ENCODE data around the gene OPRD1.
"Not testable (repeated sequence)": the region's sequence is repeated elsewhere in the genome, so short reads cannot be mapped to it uniquely, and the experiment has no call there.

The OPRD1 gene

DNA sequence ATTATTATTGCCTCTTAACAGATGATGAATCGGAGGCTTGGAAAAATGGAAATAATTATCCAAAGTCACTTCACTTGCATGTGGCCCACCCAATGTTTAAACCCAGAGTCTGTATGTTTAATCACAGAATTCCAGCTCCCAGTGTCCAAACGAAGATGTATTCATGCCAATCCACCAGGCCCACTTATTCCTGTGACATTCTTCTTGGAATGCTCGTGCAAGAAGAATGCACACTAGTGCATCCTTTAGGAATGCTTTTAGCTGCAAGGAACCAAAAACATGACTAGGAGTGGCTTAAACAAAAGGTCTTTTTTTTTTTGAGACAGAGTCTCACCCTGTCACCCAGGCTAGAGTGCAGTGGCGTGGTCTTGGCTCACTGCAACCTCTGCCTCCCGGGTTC, 8.9 kb upstream of the OPRD1 start:
- no peak for DNase-seq

GRCh38 chr1:28803662-28804061, 8.3 kb upstream of the OPRD1 start:
- DNase-seq = no peak

- no peak for DNase-seq
These were observed 7.9 kb upstream of the OPRD1 start for GRCh38 chr1:28804071-28804470.

DNA sequence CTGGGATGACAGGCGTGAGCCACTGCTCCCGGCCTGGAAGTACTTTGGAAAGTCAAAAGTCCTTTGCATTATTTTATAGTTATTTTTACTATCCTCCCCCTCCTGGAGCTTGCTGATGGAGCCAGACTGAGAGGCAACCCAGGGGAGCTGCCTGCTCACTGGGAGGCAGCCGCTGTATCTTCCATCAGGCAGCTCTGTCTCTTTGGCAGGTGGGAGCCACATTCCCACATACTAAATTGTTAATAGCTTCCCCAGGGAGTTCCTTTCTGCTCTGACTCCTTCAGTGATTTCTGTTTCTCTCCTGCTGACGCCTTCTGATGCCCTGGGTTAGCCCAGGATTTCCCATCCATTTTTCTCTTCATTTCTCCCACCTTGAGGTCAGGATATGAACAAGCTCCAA, 4.9 kb upstream of the OPRD1 start:
- no peak for DNase-seq

DNA sequence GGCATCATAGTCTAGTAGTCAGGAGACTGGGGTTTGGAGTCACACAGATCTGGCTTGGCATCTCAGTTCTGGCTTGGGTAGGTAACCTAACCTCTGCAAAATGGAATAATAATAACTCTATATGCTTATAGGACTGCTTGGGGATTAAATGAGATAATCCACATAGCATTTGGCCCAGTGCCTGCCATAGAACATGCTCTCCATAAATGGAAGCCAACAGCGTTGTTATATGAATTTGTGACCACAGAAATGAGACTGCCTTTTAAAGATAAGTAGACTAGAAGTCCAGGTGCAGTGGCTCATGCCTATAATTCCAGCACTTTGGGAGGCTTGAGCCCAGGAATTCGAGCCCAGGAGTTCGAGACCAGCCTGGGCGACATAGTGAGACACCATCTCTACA, 4.0 kb upstream of the OPRD1 start:
- DNase-seq = no peak

GRCh38 chr1:28811369-28811765, 603 bp upstream of the OPRD1 start:
- DNase-seq = no peak

DNA sequence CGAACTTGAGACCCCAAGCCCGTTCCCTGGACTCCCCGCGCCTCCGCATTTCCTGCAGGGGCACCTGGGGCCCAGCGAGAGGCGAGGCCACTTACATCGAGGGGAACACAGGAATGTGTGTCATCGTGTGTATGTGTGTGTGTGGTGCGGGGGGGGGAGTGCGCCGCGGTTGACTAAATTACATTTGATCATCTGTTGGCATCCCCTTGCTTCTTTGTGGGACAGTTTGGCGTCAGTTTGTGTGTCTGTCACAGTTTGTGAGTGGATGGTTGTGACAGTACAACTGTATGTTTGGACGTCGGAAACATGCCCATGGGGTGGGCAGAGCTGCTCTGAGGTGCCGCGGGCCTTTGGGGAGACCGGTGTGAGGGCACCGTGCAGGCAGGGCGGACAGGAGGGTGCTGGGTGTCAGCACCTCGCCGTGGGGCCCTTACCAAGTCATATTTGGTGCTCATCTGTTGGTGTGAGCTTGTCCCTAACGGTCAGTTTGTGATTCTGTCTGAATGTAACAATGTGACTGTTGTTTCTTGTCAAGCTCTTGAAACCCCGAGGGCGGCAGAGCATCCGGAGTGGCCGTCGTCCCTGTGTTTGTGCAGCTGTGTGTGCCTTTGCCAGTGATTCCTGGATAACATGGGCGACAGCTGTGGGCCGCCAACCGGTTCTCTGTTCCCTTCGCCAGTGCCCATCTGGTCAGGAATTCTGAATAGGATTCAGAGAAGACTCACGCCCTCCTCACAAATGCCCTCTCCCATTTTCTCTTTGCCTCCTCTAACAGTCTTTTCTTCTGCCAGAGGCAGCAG, 899 bp downstream of the OPRD1 start:
- DNase-seq = no peak

DNA sequence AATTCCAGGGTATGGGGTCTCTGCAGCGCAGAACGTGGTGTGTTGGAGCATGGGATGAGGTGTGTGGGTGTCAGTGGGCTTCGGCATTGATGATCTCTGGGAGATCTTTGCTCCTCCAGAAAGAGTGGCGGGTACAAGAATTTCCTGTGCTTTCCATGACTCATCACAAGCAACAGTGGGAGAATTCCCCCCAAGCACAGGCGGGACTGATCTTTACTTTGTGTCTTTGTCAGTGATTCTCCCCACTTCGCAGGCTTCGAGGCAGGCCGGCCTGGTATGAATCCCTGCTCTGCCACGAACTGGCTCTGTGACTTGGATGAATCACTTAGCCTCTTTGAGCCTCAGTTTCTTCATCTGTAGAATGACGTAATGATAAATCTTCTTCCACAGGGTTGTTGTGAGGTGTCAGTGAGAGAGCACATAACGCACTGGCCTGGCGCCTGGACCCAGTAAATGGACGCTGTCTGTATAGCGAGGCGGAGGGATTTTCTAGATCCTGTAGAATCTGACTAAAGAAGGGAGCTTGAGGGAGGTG, 2.0 kb downstream of the OPRD1 start:
- no peak for DNase-seq

DNA sequence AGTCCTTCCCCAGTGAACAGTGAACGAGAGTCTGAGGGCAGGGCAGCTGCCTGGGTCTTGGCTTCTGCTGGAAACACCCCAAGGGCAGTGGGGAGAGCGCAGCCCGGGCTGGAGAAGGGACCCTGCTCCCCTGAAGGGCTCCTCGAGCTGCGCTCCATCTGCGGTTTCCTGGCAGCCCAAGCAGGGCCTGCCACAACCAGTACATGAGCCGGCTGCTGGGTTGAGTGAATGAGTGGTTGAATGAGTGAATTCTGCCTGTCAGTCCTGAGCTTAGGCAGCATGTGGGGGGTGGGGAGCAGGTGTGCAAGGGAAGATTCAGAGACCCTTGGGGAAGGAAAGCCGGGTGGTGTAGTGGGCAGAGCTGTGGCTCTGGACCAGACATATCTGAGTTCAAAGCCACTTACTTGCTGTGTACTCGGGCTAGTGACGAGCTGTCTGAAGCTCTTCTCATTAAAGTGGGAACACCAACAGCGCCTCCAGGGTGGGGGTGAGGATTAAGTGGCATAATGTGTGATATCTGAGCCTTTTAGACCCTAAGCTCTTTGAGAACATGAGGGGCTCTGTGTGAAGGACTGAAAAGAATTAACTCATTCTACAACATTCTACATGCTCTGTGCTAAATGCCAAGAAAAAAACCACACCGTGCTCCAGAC, 3.7 kb downstream of the OPRD1 start:
- DNase-seq = no peak

DNA sequence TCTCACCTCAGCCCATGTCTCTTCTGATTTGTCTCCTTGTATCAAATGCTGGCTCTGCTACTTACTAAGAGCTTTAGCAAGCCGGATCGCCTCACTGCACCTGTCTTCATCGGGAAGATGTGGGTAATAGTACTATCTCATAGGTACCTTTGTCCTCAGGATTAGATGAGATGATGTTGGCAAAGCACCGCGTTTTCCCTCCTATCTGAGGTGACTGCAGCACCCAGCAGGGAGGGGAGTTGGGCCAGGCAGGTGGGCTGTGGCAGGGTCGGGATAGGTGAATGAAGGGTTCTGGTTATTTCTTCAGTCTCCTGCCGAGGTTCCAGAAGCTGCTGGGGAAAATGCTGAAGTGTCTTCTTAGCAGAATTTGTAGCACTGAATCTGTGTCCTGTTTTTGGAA, 5.2 kb downstream of the OPRD1 start:
- no peak for DNase-seq

DNA sequence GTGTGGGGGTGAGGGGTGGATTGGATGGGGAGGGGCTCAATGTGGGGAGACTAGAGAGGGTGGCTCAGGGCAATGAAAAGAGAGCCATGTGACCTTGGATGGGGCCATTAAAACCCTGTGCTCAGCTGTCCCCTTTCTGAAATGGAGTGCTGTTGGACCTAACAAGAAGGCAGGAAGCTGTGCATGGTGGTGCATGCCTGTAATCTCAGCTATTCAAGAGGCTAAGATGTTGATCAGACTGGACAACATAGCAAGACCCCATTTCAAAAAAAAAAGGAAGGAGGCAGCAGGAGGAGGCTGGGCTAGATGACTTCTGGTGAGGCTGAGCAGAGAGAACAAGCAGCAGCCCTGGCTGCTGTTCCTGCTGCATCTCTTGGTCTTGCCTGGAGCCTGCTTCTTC, 7.0 kb downstream of the OPRD1 start:
- no peak for DNase-seq

DNA sequence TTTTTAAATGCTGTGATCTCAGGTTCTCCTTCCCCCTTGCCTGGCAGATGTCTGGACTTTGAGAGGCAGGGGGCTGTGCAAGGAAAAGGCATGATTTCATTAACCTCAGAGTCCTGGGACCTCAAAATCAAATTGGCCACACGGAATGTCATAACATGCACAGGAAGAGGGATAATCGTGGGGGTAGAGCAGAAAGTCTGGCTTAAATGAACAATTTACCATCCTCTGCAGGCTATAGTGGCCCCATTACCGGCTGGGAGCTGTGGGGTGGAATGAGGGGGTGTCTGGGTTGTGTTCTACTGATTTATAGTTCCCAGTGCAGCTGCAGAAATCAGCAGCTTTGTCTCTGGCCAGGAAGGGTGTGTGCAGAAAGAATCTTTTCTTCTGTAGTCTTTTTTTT, 10.8 kb downstream of the OPRD1 start:
- no peak for DNase-seq

DNA sequence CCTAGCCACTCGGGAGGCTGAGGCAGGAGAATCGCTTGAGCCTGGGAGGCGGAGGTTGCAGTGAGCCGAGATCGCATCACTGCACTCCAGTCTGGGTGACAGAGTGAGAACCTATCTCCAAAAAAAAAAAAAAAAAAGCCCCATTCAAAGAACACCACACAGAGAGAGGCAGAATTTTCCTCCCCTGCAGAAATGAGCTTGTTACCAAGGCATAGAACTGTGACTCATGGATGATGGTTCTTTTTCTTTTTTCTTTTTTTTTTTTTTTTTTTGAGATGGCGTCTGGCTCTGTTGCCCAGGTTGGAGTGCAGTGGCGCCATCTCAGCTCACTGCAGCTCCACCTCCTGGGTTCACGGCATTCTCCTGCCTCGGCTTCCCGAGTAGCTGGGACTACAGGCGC, 12.1 kb downstream of the OPRD1 start:
- DNase-seq = not testable (repeated sequence)

GRCh38 chr1:28828227-28828858, 16.4 kb downstream of the OPRD1 start:
- DNase-seq = not testable (repeated sequence)

DNA sequence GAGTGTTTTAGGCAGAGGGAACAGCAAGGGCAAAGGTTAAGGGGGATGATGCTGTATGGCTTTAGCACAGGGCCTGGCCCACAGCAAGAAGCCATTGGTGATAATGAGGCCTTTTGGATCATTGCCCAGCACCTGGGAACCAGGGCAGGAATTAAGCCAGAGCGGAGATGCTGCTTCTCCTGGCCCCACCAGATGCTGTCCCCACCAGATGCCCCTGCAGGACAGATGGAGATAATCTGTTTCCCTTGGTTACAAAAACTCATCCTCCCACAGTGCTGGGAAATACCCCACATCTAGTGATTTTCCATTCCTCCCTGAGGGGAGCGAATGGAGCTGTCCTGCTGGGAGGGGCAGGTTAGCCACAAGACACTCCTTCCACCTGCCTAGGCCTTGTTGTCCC, 18.8 kb downstream of the OPRD1 start:
- DNase-seq = no peak

DNA sequence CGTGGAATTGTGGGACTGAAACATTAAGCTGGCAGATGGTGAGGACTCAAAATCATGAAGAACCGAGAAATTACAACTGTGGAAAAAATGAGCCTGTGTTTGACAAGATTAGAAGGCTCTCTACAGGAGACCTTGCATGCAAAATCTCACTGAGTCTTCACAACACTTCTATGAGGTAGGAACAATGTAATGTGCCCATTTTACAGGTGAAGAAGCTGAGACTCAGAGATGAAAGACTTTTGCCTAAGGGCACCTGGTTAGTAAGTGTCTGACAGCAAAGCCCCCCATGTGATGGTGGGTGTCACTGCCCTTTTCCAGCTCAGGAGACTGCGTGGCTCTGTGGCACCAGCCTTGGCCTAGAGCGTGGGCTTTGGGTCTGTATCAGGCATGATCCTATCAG, 21.0 kb downstream of the OPRD1 start:
- DNase-seq = no peak

DNA sequence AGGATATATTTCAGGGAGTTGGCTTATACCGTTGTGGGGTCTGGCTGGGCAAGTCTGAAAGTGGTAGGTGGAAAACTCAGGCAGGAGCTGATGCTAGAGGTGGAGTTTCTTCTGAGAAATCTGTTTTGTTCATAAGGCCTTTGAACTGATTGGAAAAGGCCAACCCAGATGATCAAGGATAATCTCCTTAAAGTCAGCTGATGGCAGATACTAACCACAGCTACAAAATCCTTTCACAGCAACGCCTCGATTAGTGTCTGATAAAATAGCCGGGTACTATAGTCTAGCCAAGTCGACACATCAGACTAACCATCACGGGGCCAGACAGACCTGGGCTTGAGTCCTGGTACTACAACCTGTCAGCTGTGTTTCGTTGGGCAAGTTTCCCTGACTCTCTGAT, 21.4 kb downstream of the OPRD1 start:
- DNase-seq = no peak

GRCh38 chr1:28835237-28835650, 23.3 kb downstream of the OPRD1 start:
- DNase-seq = no peak

DNA sequence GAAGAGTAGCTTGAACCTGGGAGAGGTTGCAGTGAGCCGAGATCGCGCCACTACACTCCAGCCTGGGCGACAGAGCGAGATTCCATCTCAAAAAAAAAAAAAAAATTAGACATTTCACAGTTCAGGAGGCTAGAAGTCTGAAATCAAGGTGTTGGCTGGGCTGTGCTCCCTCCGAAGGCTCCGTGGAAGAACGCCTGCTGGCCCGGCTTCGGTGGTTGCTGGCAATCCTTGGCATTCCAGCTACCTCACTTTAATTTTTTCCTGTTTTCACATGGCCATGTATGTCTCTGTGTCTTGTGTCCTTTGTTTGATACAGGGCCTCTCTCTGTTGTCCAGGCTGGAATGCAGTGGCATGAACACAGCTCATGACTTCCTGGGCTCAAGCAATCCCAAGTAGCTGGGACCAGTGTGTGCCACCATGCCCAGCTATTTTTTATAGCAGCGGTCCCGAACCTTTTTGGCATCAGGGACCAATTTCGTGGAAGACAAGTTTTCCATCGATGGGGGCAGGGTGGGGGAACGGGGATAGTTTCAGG, 24.5 kb downstream of the OPRD1 start:
- no peak for DNase-seq

DNA sequence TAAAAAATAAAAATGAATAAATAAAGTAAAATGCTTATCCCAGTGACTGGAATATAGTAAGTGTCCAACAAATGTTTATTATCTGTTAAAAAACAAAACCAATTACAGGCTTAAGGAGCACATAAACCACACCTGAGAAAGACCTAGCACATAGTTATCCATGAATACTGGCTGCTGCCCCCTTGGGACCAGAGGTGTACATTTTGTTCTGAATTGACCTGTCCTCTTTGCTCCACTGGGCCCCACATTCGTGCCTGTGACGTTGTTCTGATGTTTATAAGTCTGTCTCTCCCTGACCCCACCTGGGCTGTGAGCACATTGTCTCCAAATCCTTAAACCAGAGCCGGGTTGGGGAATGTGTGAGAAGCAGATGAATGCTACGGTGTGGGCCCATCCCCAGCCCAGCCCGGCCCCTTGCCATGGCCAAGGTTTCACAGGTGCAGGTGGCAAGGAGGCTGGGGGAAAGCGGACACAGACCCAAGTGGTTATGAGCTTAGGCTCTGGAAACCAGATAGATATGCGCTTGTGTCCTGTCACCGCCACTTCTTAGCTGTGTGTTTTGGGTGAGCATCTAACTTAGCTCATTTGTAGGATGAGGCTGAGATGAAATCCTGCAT, 29.1 kb downstream of the OPRD1 start:
- DNase-seq = no peak

- DNase-seq = peak; percentile 12
These were observed 34.0 kb downstream of the OPRD1 start for GRCh38 chr1:28845786-28846543.

GRCh38 chr1:28847207-28847606, 35.2 kb downstream of the OPRD1 start:
- DNase-seq = not testable (repeated sequence)
